Measurements from ENCODE around the gene F11R. TPM values are rescaled to one million over a fixed set of nuclear protein-coding genes. Genes with fewer than 3 reads are reported as not detected.

Gene F11R
- total RNA-seq, 2 donors from 2014 or later, result 43.6 to 104 TPM

DNA sequence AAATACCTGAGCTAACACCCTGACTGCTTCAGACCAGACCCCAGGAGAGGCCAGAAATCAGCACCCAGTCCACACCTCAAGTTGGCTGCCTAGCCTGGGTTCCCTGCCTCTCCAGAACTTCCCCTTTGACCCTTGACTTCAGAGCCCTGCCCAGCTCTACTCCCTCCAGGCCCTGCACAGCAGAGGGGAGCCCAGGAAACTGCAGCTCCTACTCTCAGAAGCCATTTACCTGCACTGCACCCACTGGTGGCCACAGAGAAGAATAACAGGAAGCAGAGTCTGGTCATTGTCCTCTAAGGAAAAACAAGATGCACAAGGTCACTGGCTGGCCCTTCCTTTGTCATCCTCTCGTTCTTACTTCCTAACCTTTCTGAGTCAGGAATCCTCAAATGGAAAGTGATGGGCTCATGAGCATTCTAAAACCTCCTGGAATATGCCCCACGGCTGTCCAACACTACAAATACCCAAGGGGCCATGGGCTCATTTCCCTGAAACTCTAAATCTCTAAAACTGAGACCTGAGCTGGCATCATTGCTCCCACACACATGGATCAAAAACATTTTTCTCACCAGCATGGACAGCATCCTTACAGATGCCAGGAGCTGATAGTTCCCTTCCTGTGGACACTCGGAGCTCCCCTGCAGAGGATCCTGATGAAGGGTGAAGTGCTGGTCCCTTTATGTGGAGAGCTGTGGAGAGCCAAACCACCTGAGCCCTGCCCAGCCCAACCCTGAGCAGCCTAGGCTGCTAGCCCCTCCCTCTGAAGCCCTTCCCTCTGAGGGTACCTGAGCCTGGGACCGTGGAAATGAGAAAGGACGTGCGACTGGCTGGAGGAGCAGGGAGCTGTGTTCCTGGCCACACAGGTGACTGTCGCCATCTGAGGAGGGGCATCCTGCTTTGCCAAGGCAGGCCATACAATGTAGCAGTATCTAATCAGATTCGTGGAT lies 66.5 kb downstream of the F11R start, which contains the start of gene ITLN2:
TSS of gene ITLN2 (minus strand) at position 652 of the 947 bp plus-strand sequence. CDS start at position 584, 68 bp downstream.
- Histone ChIP-seq H3K36me3 (no peaks in the 10 kb centered on the region), H3K4me1 (replicated peaks) (peaks cover 4% of the 10 kb centered on the region), H3K27me3 (replicated peaks; ENCODE audit: insufficient read depth) (no peaks in the 10 kb centered on the region), H3K4me3 (no peak within 1 kb of the TSS), H3K9me3 (no peaks in the 10 kb centered on the region), H3K27ac (no peak within 1 kb of the TSS)
- WGBS, result 86% methylated on average over 8 of the region's 8 CpGs
- no peak for DNase-seq (ENCODE audit: low spot score)
- intact Hi-C loops (cut with DNase I), result loop anchor here (5.0 to 10.0 kb wide), 2 partner anchors 117 to 530 kb away; no protein-coding TSS in a partner anchor
- TF ChIP-seq, protein P1, sequence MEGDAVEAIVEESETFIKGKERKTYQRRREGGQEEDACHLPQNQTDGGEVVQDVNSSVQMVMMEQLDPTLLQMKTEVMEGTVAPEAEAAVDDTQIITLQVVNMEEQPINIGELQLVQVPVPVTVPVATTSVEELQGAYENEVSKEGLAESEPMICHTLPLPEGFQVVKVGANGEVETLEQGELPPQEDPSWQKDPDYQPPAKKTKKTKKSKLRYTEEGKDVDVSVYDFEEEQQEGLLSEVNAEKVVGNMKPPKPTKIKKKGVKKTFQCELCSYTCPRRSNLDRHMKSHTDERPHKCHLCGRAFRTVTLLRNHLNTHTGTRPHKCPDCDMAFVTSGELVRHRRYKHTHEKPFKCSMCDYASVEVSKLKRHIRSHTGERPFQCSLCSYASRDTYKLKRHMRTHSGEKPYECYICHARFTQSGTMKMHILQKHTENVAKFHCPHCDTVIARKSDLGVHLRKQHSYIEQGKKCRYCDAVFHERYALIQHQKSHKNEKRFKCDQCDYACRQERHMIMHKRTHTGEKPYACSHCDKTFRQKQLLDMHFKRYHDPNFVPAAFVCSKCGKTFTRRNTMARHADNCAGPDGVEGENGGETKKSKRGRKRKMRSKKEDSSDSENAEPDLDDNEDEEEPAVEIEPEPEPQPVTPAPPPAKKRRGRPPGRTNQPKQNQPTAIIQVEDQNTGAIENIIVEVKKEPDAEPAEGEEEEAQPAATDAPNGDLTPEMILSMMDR (IDR thresholded peaks at IDR 0.05), result peak in 3 of 4 experiments; percentile 38 to 60 (median 38)
- TF ChIP-seq POLR2AphosphoS5 (IDR thresholded peaks at IDR 0.05), result no peak

DNA sequence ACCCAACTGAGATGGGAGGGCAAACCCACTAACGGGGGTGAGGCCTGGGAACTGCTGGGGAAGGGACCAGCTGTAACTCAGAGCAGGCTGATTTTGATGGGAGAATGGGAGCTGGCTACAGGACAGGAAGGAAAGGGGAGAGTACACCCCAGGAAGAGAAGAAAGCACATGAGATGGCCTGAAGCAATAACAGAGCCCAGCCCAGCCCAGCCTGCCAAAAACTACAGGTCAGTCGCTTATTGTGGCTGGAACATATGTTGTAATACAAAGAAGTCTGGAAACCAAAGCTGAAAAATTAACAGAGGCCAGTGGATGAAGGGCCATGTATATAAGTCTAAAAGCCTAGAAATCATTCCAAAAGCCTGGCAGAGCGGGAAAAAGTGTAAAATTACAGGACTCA lies 67.9 kb downstream of the F11R start:
- DNase-seq (ENCODE audit: low spot score), result peak; percentile 62
- 57% methylated on average over 3 of the region's 3 CpGs for WGBS
- Histone ChIP-seq H3K27ac (peak overlapping the region; percentile 62 to 68), H3K27me3 (replicated peaks; ENCODE audit: insufficient read depth) (no peaks in the 10 kb centered on the region), H3K4me3 (no peak overlapping the region), H3K4me1 (replicated peaks) (peaks cover 9% of the 10 kb centered on the region), H3K9me3 (no peaks in the 10 kb centered on the region), H3K36me3 (no peaks in the 10 kb centered on the region)
- TF ChIP-seq POLR2AphosphoS5 (IDR thresholded peaks at IDR 0.05), result peak; percentile 36
- no peak for TF ChIP-seq POLR2A (IDR thresholded peaks at IDR 0.05)
- TF ChIP-seq, protein P1 (IDR thresholded peaks at IDR 0.05), result no peak
- intact Hi-C loops (cut with DNase I), result loop anchor here (5.0 to 10.0 kb wide), 2 partner anchors 116 to 528 kb away; no protein-coding TSS in a partner anchor

DNA sequence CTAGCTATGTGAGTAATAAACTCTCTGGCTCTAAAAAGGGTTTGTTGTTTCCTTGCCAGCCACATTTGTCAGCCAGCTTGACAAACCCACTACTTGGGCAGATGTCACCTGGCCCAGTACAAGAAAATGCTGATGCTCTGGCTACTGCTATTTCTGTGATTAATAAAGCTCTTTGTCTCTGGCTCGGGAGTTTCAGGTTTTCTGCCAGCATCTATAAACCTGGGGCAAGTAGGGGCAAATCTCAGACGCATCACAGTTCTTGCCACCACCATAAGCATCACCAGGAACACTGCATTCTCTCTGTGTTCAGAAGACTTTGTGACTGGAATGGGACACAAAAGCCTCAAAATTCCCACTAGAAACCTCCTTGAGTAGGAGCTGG lies 68.8 kb downstream of the F11R start:
- Histone ChIP-seq H3K27ac (peak overlapping the region; percentile 62 to 68), H3K4me3 (no peak overlapping the region), H3K4me1 (replicated peaks) (peaks cover 12% of the 10 kb centered on the region), H3K36me3 (no peaks in the 10 kb centered on the region), H3K27me3 (replicated peaks; ENCODE audit: insufficient read depth) (no peaks in the 10 kb centered on the region), H3K9me3 (no peaks in the 10 kb centered on the region)
- DNase-seq (ENCODE audit: low spot score), result peak; percentile 78
- intact Hi-C loops (cut with DNase I), result loop anchor here (5.0 to 10.0 kb wide), 2 partner anchors 115 to 527 kb away; no protein-coding TSS in a partner anchor
- TF ChIP-seq POLR2A (IDR thresholded peaks at IDR 0.05), result no peak
- peak; percentile 73 for TF ChIP-seq POLR2AphosphoS5 (IDR thresholded peaks at IDR 0.05)
- 14% methylated on average over 2 of the region's 2 CpGs for WGBS

DNA sequence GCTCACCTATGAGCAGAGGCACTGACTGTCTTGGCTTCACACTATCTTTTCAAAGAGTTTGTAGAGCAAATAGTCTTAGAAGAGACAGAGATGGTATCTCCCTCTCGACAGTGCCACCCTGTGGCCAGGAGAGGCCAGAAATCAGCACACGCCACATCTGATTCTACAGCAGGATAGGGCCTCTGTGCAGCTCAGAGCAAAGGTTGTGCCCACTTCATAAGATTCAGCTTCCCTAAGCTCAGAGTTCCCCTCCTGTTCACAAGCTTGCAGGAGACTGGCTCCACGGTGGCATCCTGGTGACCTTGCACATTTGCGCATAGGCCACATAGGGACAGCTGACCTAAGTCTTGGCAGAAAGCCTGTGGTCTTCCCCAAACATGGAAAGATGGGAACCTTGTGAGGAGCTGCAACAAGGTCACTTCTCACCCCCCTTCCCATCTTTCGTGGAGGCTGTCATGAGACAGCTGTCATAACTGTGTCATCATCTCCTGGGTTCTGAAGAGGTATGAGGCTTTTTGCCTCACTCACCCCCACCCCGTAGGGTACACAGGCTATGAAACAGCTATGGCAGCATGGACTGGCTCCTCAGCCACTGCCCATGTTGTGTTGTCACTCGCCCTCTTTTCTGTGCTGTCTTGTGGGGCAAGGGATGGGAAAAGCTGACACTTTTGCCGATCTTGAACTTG lies 69.4 kb downstream of the F11R start:
- no peak overlapping the region for H3K4me3 ChIP-seq
- DNase-seq (ENCODE audit: low spot score), result peak; percentile 68
- TF ChIP-seq POLR2A (IDR thresholded peaks at IDR 0.05), result no peak
- TF ChIP-seq, protein P1 (IDR thresholded peaks at IDR 0.05), result peak; percentile 38 to 82 (median 71)
- TF ChIP-seq POLR2AphosphoS5 (IDR thresholded peaks at IDR 0.05), result peak; percentile 63

DNA sequence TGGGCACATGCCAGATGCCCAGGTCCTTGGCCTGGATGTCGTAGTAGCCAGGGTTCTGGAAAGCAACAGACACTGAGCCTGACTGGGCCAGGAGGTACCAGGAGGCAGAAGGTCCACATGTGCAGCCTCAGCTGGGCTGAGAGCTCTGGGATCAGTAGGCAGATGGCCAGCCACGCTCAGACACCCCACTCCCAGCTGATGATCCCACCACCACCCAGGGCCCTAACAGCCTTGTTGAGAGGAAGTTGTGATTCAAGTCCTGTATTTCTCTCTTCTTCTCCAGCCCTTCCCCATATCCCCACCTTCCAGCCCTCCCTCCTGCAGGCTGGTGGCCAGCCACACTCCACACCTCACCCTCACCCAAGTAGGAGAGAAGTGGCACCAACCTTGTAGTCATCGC lies 70.3 kb downstream of the F11R start:
- intact Hi-C loops (cut with DNase I), result loop anchor here (5.0 to 10.0 kb wide), 2 partner anchors 113 to 526 kb away; no protein-coding TSS in a partner anchor
- H3K27me3 ChIP-seq (replicated peaks; ENCODE audit: insufficient read depth), result no peaks in the 10 kb centered on the region
- TF ChIP-seq POLR2A (IDR thresholded peaks at IDR 0.05), result no peak
- TF ChIP-seq, protein P1 (IDR thresholded peaks at IDR 0.05), result no peak
- H3K4me1 ChIP-seq (replicated peaks), result peaks cover 12% of the 10 kb centered on the region
- H3K4me3 ChIP-seq, result no peak overlapping the region
- no peak for DNase-seq (ENCODE audit: low spot score)
- WGBS, result 90% methylated on average over 3 of the region's 3 CpGs
- H3K27ac ChIP-seq, result peak overlapping the region in 1 of 2 donors; percentile 37
- no peaks in the 10 kb centered on the region for H3K9me3 ChIP-seq
- no peaks in the 10 kb centered on the region for H3K36me3 ChIP-seq

More for the DNA sequence above, 69.4 kb downstream of the F11R start:
- H3K27me3 ChIP-seq (replicated peaks; ENCODE audit: insufficient read depth), result no peaks in the 10 kb centered on the region
- H3K27ac ChIP-seq, result peak overlapping the region; percentile 62 to 68
- 27% methylated on average over 8 of the region's 8 CpGs for WGBS
- no peaks in the 10 kb centered on the region for H3K9me3 ChIP-seq
- intact Hi-C loops (cut with DNase I), result loop anchor here (5.0 to 10.0 kb wide), 2 partner anchors 114 to 527 kb away; no protein-coding TSS in a partner anchor
- peaks cover 12% of the 10 kb centered on the region for H3K4me1 ChIP-seq (replicated peaks)
- H3K36me3 ChIP-seq, result no peaks in the 10 kb centered on the region

Measured in prostate gland (tissue), 2 donors.